Measurements from ENCODE around the gene SFXN5.

- TF ChIP-seq CTCF (IDR thresholded peaks at IDR 0.05) = no peak
- TF ChIP-seq REST (IDR thresholded peaks at IDR 0.05; ENCODE audit: insufficient read depth in 1 of 2, low read depth in 2 of 2, low read length in 1 of 2) = no peak
- TF ChIP-seq POLR2AphosphoS5 (IDR thresholded peaks at IDR 0.05; ENCODE audit: low read depth, low read length) = no peak
- no peak for TF ChIP-seq SIN3A (IDR thresholded peaks at IDR 0.05; ENCODE audit: borderline replicate concordance, insufficient read depth, low read depth, low read length)
- no peak for TF ChIP-seq TCF7L2 (IDR thresholded peaks at IDR 0.05; ENCODE audit: low read depth, low read length)
Measured at GRCh38 chr2:72979896-72980295, 91.6 kb downstream of the SFXN5 start.

All from Panc1 (cell line).